DOHH2 (cell line): Measurements from ENCODE around the gene SLC39A9.

ENCODE experiments used
- CTCF ChIP-seq: fragments of 200-600 bp; sonication (generic); IDR thresholded peaks from one replicate; pipeline ENCODE4 v1.5.1; 2014; ENCODE audit warnings: antibody characterized with exemption, mild to moderate bottlenecking, low read depth, low read length; ENCODE audit not compliant: poor library complexity, severe bottlenecking
- EZH2phosphoT487 ChIP-seq: fragments of 200-600 bp; sonication (generic); IDR thresholded peaks from 2 replicates; pipeline ENCODE4 v1.6.1; 2017; ENCODE audit warnings: borderline replicate concordance, mild to moderate bottlenecking, antibody characterized with exemption, low read length, moderate library complexity, mixed read lengths

GRCh38 chr14:69449216-69449615 lies 50.7 kb downstream of the SLC39A9 start:
- TF ChIP-seq CTCF (no peak), EZH2phosphoT487 (no peak)
